Measurements from ENCODE around the gene INSIG2. TPM values are rescaled to one million over a fixed set of nuclear protein-coding genes. Genes with fewer than 3 reads are reported as not detected.

The INSIG2 gene
- total RNA-seq, 4 donors from 2014 or later = 4.4 to 5.6 (median 5.4) TPM

GRCh38 chr2:118124288-118124891, 36.1 kb downstream of the INSIG2 start:
- TF ChIP-seq POLR2A (IDR thresholded peaks at IDR 0.05) = no peak
- H3K4me1 ChIP-seq = peaks cover 7 to 12% of the 10 kb centered on the region in 2 donors
- no peaks in the 10 kb centered on the region for H3K9me3 ChIP-seq
- in situ Hi-C loops (cut with MboI; ENCODE audit: low sequenced_read_pairs in 4 of 4) = no loop called here
- DNase-seq = no peak
- no peak overlapping the region for H3K4me3 ChIP-seq
- no peak overlapping the region for H3K27ac ChIP-seq
- no peaks in the 10 kb centered on the region for H3K27me3 ChIP-seq
- intact Hi-C loops (cut with DNase I; ENCODE audit: low total_unique reads) = no loop called here
- no peaks in the 10 kb centered on the region for H3K36me3 ChIP-seq
- no peak for ATAC-seq

- intact Hi-C loops (cut with DNase I; ENCODE audit: low total_unique reads) (no loop called here), in situ Hi-C loops (cut with MboI; ENCODE audit: low sequenced_read_pairs in 4 of 4) (no loop called here)
- no peaks in the 10 kb centered on the region for H3K27me3 ChIP-seq
- H3K36me3 ChIP-seq = no peaks in the 10 kb centered on the region
- no peak overlapping the region for H3K4me3 ChIP-seq
- peaks cover 7 to 12% of the 10 kb centered on the region in 2 donors for H3K4me1 ChIP-seq
- TF ChIP-seq POLR2A (IDR thresholded peaks at IDR 0.05) = no peak
- no peak for TF ChIP-seq CTCF (IDR thresholded peaks at IDR 0.05 in 4 of 5, conservative IDR thresholded peaks at IDR 0.05 in 1 of 5)
- DNase-seq = no peak
- no peaks in the 10 kb centered on the region for H3K9me3 ChIP-seq
- H3K27ac ChIP-seq = no peak overlapping the region
- no peak for ATAC-seq
Measured at GRCh38 chr2:118127250-118127649, 39.0 kb downstream of the INSIG2 start.

- no peak overlapping the region for H3K4me3 ChIP-seq
- TF ChIP-seq POLR2A (IDR thresholded peaks at IDR 0.05) (no peak), CTCF (IDR thresholded peaks at IDR 0.05 in 4 of 5, conservative IDR thresholded peaks at IDR 0.05 in 1 of 5) (no peak)
- H3K27me3 ChIP-seq = no peaks in the 10 kb centered on the region
- H3K27ac ChIP-seq = no peak overlapping the region
- intact Hi-C loops (cut with DNase I; ENCODE audit: low total_unique reads) (no loop called here), in situ Hi-C loops (cut with MboI; ENCODE audit: low sequenced_read_pairs in 4 of 4) (no loop called here)
- H3K36me3 ChIP-seq = no peaks in the 10 kb centered on the region
- ATAC-seq = no peak
- H3K9me3 ChIP-seq = no peaks in the 10 kb centered on the region
- no peak for DNase-seq
- H3K4me1 ChIP-seq = peaks cover 3 to 5% of the 10 kb centered on the region in 2 donors
Measured at GRCh38 chr2:118128826-118129225, 40.6 kb downstream of the INSIG2 start.

GRCh38 chr2:118130385-118130784, 42.1 kb downstream of the INSIG2 start:
- in situ Hi-C loops (cut with MboI; ENCODE audit: low sequenced_read_pairs in 4 of 4) = no loop called here
- TF ChIP-seq POLR2A (IDR thresholded peaks at IDR 0.05) (no peak), CTCF (IDR thresholded peaks at IDR 0.05 in 4 of 5, conservative IDR thresholded peaks at IDR 0.05 in 1 of 5) (no peak)
- Histone ChIP-seq H3K36me3 (no peaks in the 10 kb centered on the region), H3K9me3 (no peaks in the 10 kb centered on the region), H3K4me3 (no peak overlapping the region), H3K27me3 (no peaks in the 10 kb centered on the region), H3K27ac (no peak overlapping the region), H3K4me1 (no peaks in the 10 kb centered on the region)
- intact Hi-C loops (cut with DNase I; ENCODE audit: low total_unique reads) = no loop called here
- no peak for DNase-seq
- ATAC-seq = no peak

- Histone ChIP-seq H3K36me3 (no peaks in the 10 kb centered on the region), H3K4me3 (no peak overlapping the region), H3K27me3 (no peaks in the 10 kb centered on the region), H3K4me1 (no peaks in the 10 kb centered on the region), H3K9me3 (no peaks in the 10 kb centered on the region), H3K27ac (no peak overlapping the region)
- TF ChIP-seq POLR2A (IDR thresholded peaks at IDR 0.05) = no peak
- no peak for TF ChIP-seq CTCF (IDR thresholded peaks at IDR 0.05 in 4 of 5, conservative IDR thresholded peaks at IDR 0.05 in 1 of 5)
- DNase-seq = no peak
- no peak for ATAC-seq
- in situ Hi-C loops (cut with MboI; ENCODE audit: low sequenced_read_pairs in 4 of 4) = no loop called here
- intact Hi-C loops (cut with DNase I; ENCODE audit: low total_unique reads) = no loop called here
Measured at GRCh38 chr2:118131771-118132170, 43.5 kb downstream of the INSIG2 start.
